Activated gamma-delta T cell treated with anti-CD3 and anti-CD28 coated beads, Interleukin-2, amount 50 U/mL, for 16 hours (primary cell): ENCODE data around the gene ZNF398.
"Not testable (repeated sequence)": the region's sequence is repeated elsewhere in the genome, so short reads cannot be mapped to it uniquely, and the experiment has no call there.

ENCODE experiments used
- DNase-seq: peaks from one replicate; pipeline ENCODE4 v3.0.0-alpha.2; 2020; ENCODE audit warnings: low read depth

Gene ZNF398

DNA sequence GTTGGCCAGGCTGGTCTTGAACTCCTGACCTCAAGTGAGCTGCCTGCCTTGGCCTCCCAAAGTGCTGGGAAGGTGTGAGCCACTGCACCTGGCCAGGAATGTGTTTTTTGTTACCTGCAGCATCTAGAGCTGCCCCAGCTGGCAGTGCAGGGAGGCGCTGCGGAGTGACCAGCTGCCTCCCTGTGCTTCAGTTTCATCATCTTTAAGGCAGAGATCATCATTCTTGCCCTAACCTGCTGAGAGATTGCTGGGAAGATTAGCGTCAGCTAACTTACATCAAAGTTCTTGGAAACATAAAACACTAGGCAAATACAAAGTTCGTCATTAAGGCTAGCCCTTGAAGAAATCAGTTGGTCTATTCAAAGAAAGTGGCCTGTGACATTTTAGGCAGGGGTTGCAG is 50.4 kb downstream of the ZNF398 start:
- DNase-seq, result no peak

GRCh38 chr7:149198161-149198816 is 51.0 kb downstream of the ZNF398 start:
- no peak for DNase-seq

DNA sequence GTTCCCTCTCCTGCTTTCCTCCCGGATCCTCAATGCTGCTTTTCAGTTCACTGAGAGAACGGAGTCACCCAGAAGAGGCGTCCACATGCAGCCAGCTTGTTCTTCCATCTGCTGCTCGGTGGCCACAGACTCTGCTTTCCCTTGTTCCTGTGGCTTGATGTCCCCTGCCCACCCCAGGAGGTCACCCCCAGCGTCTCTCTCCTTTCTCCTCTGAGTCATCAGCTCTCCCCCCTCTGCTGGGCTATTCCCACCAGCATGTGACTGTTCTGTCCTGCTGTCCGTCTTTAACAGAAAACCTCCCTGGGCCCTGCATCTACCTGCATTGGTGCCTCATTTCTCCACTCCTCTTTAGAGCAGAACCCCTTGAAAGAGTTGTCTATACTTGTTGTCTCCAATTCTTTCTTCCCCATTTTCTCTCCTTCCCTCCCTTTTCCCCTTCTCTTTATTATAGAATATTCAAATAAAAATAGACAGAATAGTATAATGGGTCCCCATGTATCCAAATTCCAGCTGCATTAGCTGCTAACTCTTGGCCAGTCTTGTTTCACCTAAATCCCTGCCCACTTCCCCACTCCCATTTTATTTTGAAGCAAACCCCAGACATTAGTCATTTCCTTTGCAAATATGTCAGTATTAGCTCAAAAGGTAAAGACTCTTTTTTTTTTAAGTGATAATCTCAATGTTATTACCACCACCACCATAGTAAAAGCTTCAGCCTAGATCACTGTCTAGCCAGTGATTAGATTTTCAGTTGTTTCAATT is 52.2 kb downstream of the ZNF398 start:
- no peak for DNase-seq

GRCh38 chr7:149202831-149203231 is 55.6 kb downstream of the ZNF398 start:
- DNase-seq, result no peak

- DNase-seq, result no peak
Observed at GRCh38 chr7:149205690-149206381, 58.6 kb downstream of the ZNF398 start.

- no peak for DNase-seq
Observed at GRCh38 chr7:149207324-149208035, 60.2 kb downstream of the ZNF398 start.

- DNase-seq, result peak; percentile 36
Observed at GRCh38 chr7:149209518-149210269, 62.4 kb downstream of the ZNF398 start.

- no peak for DNase-seq
Observed at GRCh38 chr7:149210551-149210950, 63.3 kb downstream of the ZNF398 start.

GRCh38 chr7:149214020-149214720 is 66.9 kb downstream of the ZNF398 start:
- no peak for DNase-seq

- no peak for DNase-seq
Observed at GRCh38 chr7:149216402-149216801, 69.1 kb downstream of the ZNF398 start.

DNA sequence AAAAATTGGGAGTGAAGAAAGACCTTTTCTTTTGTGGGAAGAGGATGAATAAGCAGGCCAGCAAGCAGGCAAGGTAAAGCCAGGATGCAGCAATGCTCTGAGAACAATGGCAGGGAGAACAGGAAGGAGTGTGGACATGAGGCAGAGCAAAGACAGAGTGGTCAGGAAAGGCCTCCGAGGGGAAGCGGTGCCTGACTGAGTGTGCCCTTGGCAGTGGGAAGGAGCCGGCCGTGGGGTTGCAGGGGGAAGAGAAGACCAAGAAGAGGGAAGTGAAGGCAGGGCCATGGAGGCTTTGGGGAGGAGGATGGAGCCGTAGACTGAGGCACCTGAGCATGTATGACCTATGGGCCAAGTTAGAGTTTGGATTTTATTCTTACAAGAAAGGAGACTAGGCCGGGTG is 70.3 kb downstream of the ZNF398 start:
- DNase-seq, result no peak

GRCh38 chr7:149218469-149219420 is 71.5 kb downstream of the ZNF398 start:
- DNase-seq, result no peak

DNA sequence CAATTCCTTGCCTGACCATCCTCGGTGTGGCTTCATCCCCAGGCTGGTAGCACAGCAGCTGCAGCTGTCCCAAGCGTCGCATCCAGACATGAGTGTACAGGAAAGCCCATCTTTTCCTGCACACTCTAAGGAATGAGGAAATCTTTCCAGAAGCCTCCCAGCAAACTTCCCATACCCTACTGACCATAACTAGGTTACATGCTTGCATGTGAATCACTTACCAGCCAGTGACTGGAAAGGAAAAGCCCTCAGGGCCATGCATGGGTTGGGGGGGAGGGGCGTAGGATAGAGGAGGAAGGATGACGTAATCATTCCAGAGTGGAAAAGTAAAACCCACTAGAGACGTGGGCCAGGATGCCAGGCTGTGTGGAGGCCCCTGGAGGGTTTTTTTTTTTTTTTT is 73.3 kb downstream of the ZNF398 start:
- no peak for DNase-seq

DNA sequence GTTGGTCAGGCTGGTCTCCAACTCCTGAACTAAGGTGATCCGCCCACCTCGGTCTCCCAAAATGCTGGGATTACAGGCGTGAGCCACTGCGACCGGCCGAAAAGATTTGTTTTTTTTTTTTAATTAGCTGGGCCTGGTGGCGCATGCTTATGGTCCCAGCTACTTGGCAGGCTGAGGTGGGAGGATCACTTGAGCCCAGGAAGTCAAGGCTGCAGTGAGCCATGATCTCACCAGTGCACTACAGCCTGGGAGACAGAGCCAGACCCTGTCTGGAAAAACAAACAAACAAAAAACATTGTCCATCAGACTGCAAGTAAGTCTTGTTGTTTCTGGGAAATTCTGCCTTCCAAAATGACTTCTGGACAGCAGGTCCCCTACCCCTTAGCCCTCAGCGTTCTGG is 75.9 kb downstream of the ZNF398 start:
- DNase-seq, result no peak

GRCh38 chr7:149223761-149224160 is 76.5 kb downstream of the ZNF398 start:
- no peak for DNase-seq

GRCh38 chr7:149224352-149224751 is 77.1 kb downstream of the ZNF398 start:
- no peak for DNase-seq

- DNase-seq, result no peak
Observed at GRCh38 chr7:149225106-149225505, 77.9 kb downstream of the ZNF398 start.

GRCh38 chr7:149225656-149226055 is 78.4 kb downstream of the ZNF398 start:
- DNase-seq, result no peak

DNA sequence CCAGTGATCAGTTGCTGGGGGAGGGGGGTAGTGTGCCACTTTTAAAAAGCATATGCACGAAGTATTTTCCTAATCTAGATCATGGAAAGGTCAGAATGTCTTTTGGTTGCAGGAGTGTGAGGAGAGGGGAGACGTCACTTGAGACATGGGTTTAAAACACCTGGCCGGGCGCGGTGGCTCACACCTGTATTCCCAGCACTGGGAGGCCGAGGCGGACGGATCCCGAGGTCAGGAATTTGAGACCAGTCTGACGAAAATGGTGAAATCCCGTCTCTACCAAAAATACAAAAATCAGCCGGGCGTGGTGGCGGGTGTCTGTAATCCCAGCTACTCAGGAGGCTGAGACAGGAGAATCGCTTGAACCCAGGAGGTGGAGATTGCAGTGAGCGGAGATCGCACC is 79.1 kb downstream of the ZNF398 start:
- not testable (repeated sequence) for DNase-seq
